HUES6 (cell line): ENCODE results near the gene PYY.
"Not testable (repeated sequence)": the region's sequence is repeated elsewhere in the genome, so short reads cannot be mapped to it uniquely, and the experiment has no call there.

Experiments used
- H3K27ac ChIP-seq: 2 replicates; pipeline ENCODE4 v1.7.0; 2013; ENCODE audit warnings: low read depth, mild to moderate bottlenecking, low read length, inconsistent platforms
- H3K27me3 ChIP-seq: 2 replicates; pipeline ENCODE4 v1.6.1; 2013; ENCODE audit warnings: low read length; ENCODE audit not compliant: control insufficient read depth, insufficient read depth
- H3K36me3 ChIP-seq: 2 replicates; pipeline ENCODE4 v1.6.1; 2013; ENCODE audit warnings: low read length; ENCODE audit not compliant: control insufficient read depth, insufficient read depth
- H3K4me1 ChIP-seq: 2 replicates; pipeline ENCODE4 v1.6.1; 2013; ENCODE audit warnings: low read length; ENCODE audit not compliant: control insufficient read depth, insufficient read depth
- H3K4me3 ChIP-seq: 2 replicates; pipeline ENCODE4 v1.5.1; 2013; ENCODE audit warnings: low read depth, low read length
- H3K9ac ChIP-seq: one replicate; pipeline ENCODE4 v1.6.1; 2013; ENCODE audit warnings: mild to moderate bottlenecking, low read length
- H3K9me3 ChIP-seq: 2 replicates; pipeline ENCODE4 v1.6.1; 2013; ENCODE audit warnings: low read depth, low read length; ENCODE audit not compliant: control insufficient read depth, insufficient read depth

The PYY gene

DNA sequence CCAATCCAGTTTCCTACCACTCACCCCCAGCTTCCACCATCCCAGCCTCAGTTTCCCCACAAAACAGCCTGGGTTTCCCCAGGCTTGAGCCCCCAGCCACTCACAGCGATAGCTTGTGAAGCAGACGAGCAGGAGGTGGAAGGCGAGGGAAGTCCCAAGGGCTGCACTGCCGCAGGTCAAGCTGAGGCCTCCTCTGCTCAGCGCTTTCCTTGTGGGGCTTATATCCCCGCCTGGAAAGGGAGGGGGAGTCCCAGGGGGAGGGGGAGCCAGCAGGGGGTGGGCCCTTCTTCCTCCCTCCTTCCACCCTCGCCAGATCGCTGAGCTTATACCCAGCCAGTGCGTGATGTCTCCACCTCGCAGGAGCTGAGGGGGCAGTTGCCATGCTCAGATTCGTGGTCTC is at the start of gene PYY:
Gene PYY (minus strand): TSS at position 195 of the 400 bp plus-strand sequence. CDS start 457 bp downstream, outside the sequence.
- peaks cover 56% of the 10 kb centered on the region for H3K27me3 ChIP-seq
- peak within 1 kb of the TSS; percentile 68 for H3K9ac ChIP-seq
- H3K9me3 ChIP-seq: no peaks in the 10 kb centered on the region
- no peaks in the 10 kb centered on the region for H3K36me3 ChIP-seq
- H3K4me3 ChIP-seq: peak within 1 kb of the TSS; percentile 81
- H3K27ac ChIP-seq: no peak within 1 kb of the TSS
- H3K4me1 ChIP-seq: peaks cover 13% of the 10 kb centered on the region; the same call in 1 of the 2 replicates

DNA sequence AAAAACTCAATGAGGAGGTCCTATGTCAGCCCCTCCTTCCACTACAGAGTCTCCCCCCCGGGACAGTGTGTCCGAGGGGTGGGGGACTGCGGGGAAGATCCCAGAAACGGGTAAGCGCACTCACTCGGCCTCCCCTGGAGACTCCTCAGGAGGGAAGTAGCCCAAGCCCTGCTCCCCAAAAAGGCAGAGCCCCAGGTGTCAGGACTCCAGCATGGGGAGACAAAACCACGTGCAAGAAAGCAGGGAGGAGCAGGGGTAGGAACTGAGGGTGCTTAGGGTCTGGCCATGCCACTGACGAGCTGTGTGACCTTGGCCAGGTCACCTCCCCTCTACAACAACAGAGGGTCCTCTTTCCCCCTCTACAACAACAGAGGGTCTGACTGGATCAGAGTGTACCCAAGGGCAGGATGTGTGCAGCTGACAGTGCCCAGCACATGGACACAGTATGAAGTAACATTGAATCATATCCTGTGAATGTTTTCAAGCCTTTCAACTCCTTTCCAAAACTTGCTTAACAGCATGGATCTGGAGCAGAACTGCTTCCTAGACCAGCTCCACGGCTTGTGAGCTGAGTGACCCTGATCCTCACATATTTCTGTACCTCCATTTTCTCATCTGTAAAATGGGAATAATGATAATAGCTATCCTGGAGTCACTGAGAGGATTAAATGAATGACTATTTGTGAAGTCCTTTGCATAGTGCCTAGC is 48.6 kb upstream of the PYY start:
- H3K27ac ChIP-seq: no peak overlapping the region
- peaks cover 42% of the 10 kb centered on the region for H3K27me3 ChIP-seq
- H3K36me3 ChIP-seq: no peaks in the 10 kb centered on the region
- no peaks in the 10 kb centered on the region for H3K9me3 ChIP-seq
- H3K4me1 ChIP-seq: peaks cover 5% of the 10 kb centered on the region; the same call in 1 of the 2 replicates
- no peak overlapping the region for H3K9ac ChIP-seq
- H3K4me3 ChIP-seq: no peak overlapping the region

DNA sequence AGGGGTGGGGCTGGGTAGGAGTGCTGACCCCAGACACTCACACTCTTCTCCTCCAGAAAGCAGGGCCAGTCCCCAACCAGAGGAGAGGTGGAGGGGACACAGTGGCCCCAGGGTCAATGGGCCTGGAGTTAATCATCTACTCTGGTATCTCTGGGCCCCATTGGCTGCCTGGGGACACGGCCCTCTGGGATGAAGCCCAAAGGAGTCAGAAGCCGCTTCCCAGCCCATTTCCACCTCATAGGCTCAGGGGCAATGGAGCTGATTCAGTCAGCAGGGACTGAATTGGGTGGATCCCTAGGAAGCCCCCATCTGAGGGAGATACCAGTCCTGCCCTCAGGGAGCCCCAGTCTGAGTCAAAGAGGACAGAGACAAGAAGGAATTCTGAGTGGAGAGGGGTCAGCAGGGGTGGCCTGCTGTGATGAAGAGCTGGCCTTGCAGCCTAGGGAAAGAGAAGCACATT is 47.8 kb upstream of the PYY start:
- no peak overlapping the region for H3K27ac ChIP-seq
- peaks cover 5% of the 10 kb centered on the region; the same call in 1 of the 2 replicates for H3K4me1 ChIP-seq
- H3K36me3 ChIP-seq: no peaks in the 10 kb centered on the region
- H3K9me3 ChIP-seq: no peaks in the 10 kb centered on the region
- H3K9ac ChIP-seq: no peak overlapping the region
- H3K27me3 ChIP-seq: peaks cover 42% of the 10 kb centered on the region
- H3K4me3 ChIP-seq: no peak overlapping the region

DNA sequence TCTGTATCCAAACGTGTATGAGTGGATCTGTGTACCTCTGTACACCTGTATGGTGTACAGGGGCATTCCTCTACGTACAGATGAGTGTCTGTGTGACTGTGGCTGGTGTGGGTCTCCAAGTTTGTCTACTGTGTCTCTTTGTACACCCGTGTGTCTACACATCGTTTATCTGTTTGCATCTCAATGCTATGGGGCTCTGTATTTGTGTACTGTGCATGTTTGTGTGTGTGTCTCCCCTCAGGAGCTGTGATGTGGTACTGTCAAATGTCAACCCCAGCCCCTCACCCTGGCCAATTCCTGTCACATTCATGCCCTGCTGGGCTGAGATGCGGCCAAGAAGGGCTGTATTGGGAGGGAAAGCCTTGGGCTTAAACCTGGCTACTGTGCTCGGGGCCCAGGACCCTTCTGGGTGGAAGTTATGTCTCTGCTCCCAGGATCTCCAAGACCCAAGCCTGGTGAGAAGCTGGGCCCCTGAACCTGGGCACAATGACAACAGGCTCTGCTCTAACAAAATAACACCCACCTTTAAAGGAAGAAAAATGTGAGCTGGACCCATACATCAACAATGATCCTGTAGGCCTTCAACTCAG is 47.2 kb upstream of the PYY start:
- H3K36me3 ChIP-seq: no peaks in the 10 kb centered on the region
- no peaks in the 10 kb centered on the region for H3K9me3 ChIP-seq
- H3K27ac ChIP-seq: no peak overlapping the region
- peaks cover 40% of the 10 kb centered on the region for H3K27me3 ChIP-seq
- peaks cover 5% of the 10 kb centered on the region; the same call in 1 of the 2 replicates for H3K4me1 ChIP-seq
- H3K9ac ChIP-seq: no peak overlapping the region
- no peak overlapping the region for H3K4me3 ChIP-seq

DNA sequence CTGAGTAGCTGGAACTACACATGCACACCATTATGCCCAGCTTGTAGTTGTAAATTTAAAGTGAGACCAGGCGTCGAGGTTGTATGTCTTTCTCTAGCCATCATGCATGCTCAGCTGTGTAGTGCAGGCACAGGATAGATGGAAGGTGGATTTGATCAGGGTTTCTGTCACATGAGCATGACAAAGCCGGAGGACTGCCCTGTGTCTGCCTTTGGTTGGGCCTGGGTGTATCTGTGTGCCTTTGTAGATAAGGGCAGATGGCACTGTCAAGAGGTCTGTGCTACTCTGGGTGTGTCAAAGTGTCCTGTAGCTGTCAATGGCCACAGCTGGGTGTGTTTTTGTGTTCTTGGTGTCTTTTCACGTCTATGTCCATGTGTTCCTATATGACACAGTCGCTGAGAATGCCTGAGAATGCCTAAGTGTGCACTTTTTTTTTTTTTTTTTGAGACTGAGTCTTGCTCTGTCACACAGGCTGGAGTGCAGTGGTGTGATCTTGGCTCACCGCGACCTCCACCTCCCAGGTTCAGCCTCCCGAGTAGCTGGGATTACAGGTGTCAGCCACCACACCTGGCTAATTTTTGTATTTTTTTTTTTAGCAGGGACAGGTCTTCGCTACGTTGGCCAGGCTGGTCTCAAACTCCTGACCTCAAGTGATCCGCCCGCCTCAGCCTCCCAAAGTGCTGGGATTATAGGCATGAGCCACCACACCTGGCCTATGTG is 46.6 kb upstream of the PYY start:
- Histone ChIP-seq H3K27ac (no peak overlapping the region), H3K27me3 (peaks cover 33% of the 10 kb centered on the region), H3K9me3 (no peaks in the 10 kb centered on the region), H3K4me1 (peaks cover 2% of the 10 kb centered on the region; the same call in 1 of the 2 replicates), H3K36me3 (no peaks in the 10 kb centered on the region), H3K4me3 (no peak overlapping the region), H3K9ac (no peak overlapping the region)

DNA sequence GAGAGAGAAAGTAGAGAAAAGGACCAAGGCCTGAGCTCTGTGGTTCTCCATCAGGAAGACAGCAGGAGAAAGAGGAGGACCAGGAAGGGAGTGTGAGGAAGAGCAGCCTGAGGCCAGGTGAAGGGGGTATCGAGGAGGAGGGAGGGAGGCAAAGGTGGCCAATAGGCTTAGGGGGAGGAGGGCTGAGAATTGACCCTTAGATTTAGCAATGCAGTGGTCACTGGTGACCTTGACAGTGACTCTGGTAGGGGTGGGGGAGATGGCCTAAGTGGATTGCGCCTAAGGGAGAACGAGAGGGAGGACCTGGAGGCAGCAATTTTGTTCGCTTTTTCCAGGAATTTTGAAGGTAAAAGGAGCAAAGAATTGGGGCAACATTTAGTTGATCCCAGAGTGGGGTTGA is 45.3 kb upstream of the PYY start:
- peaks cover 3% of the 10 kb centered on the region for H3K4me1 ChIP-seq
- H3K36me3 ChIP-seq: no peaks in the 10 kb centered on the region
- no peak overlapping the region for H3K9ac ChIP-seq
- no peak overlapping the region for H3K27ac ChIP-seq
- no peak overlapping the region for H3K4me3 ChIP-seq
- H3K27me3 ChIP-seq: peaks cover 29% of the 10 kb centered on the region
- no peaks in the 10 kb centered on the region for H3K9me3 ChIP-seq

DNA sequence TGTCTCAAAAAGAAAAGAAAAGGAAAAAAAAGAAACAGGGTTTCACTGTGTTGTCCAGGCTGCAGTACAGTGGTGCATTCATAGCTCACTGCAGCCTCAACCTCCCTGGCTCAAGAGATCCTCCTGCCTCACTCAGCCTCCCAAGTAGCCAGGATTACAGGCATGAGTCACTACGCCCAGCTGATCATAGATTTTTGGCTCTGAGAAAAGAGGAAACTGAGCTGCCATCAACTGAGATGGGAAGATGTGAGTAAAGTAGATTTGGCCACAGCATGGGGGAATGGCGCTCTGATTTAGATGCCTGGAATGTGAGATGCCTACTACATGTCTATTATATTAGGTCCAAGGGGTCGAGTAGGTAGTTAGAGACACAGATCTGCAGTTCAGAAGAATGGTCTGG is 44.8 kb upstream of the PYY start:
- Histone ChIP-seq H3K4me1 (peaks cover 3% of the 10 kb centered on the region; the same call in 1 of the 2 replicates), H3K36me3 (no peaks in the 10 kb centered on the region), H3K4me3 (no peak overlapping the region), H3K9ac (no peak overlapping the region), H3K9me3 (no peaks in the 10 kb centered on the region), H3K27ac (no peak overlapping the region), H3K27me3 (peaks cover 24% of the 10 kb centered on the region)

DNA sequence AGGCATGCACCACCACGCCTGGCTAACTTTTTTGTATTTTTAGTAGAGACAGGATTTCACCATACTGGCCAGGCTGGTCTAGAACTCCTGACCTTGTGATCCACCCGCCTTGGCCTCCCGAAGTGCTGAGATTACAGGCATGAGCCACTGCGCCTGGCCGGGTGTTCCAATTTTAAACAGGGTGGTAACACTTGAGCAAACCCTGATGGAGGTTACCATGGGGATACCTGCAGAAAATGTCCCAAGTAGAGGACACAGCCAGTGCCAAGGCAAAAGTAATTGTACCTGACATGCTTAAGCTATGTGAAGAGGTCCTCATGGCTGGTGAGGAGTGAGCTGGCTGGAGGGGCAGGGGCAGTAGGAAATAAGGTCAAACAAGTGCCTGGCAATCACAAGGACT is 43.4 kb upstream of the PYY start:
- H3K9ac ChIP-seq, H3K4me3 ChIP-seq, H3K9me3 ChIP-seq, H3K27ac ChIP-seq, H3K36me3 ChIP-seq, H3K4me1 ChIP-seq: not testable (repeated sequence)
- peaks cover 12% of the 10 kb centered on the region for H3K27me3 ChIP-seq

DNA sequence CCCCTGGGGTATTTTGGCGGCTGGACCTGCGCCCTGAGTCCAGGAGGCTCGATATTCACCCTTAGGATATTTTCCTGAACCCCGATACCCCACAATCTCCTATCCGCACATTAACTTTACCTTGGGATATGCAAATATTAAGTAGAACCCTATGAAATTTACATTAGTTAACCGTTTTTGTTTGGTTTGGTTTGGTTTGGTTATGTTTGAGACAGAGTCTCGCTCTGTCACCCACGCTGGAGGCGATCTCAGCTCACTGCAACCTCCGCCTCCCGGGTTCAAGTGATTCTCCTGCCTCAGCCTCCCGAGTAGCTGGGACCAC is 41.4 kb upstream of the PYY start:
- Histone ChIP-seq H3K4me3 (peak overlapping the region; percentile 55), H3K4me1 (peaks cover 3% of the 10 kb centered on the region; the same call in 1 of the 2 replicates), H3K9me3 (no peaks in the 10 kb centered on the region), H3K36me3 (no peaks in the 10 kb centered on the region), H3K27me3 (peaks cover 12% of the 10 kb centered on the region), H3K9ac (no peak overlapping the region), H3K27ac (no peak overlapping the region)

DNA sequence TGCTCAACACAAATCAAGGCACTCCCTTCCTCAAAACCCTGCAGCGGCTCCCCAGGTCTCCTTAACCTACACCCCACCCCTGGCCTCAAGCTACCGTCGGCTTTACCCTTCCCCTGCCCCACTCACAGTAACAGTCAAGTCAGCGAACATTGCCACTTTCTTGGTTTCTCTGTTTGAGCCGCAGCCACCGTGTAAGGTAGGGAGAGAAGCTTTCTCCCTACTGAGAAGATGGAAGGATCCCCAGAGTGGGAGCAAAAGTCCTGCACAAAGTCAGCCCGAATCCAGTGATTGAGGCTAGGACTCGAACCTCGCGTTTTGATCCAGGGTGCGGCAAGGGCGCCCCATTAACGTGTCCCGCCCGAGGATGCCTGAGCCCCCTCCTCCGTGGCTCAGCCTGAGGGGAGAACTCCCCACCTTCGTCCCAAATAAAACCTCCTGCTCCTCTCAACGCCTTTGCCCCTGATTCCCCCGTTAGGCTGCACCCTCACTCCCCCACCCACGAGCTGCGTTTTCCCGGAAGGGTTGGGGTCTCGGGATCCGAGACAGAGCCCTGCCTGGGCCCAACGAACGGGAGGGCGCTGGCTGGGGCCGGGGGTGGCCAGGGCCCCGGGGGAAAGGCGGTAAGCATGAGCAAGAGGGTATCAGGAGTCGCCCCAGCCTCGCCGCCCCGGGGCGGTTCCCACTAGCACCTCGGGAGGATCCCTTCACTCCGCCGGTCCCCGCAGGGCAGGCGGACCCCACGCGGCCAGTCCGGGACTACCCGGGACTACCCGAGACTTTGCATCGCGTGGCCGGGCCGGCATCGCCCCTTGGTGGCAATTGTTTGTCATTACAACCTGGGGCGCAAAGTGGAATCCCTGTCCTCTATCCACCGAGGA is 40.8 kb upstream of the PYY start:
- H3K27ac ChIP-seq: no peak overlapping the region
- no peaks in the 10 kb centered on the region for H3K36me3 ChIP-seq
- H3K4me1 ChIP-seq: peaks cover 3% of the 10 kb centered on the region; the same call in 1 of the 2 replicates
- peak overlapping the region; percentile 55 for H3K4me3 ChIP-seq
- H3K9me3 ChIP-seq: no peaks in the 10 kb centered on the region
- peaks cover 12% of the 10 kb centered on the region for H3K27me3 ChIP-seq
- peak overlapping the region; percentile 3 for H3K9ac ChIP-seq
